SK-N-MC (cell line): ENCODE results near the gene MAST3.

Experiments used
- DNase-seq: peaks from one replicate; pipeline ENCODE4 v3.0.0-alpha.2; 2011; ENCODE audit warnings: low read depth, low spot score
- H3K27ac ChIP-seq: fragments of 200-600 bp; sonication (generic); 2 replicates; pipeline ENCODE4 v1.5.1; 2016; ENCODE audit warnings: mixed run types
- H3K36me3 ChIP-seq: fragments of 200-600 bp; sonication (generic); 2 replicates; pipeline ENCODE4 v1.6.1; 2017; ENCODE audit warnings: antibody characterized with exemption, low read length, mixed read lengths; ENCODE audit not compliant: insufficient read depth
- H3K4me3 ChIP-seq: fragments of 200-600 bp; sonication (generic); 2 replicates; pipeline ENCODE4 v1.5.1; 2016
- H3K9ac ChIP-seq: fragments of 200-600 bp; sonication (generic); 2 replicates; pipeline ENCODE4 v1.8.0; 2017; ENCODE audit warnings: mixed run types, mixed read lengths; ENCODE audit not compliant: insufficient read length
- H3K9me3 ChIP-seq: fragments of 200-600 bp; sonication (generic); 2 replicates; pipeline ENCODE4 v1.6.1; 2017; ENCODE audit warnings: low read depth, mild to moderate bottlenecking, antibody characterized with exemption, low read length, moderate library complexity, mixed read lengths
- EZH2 ChIP-seq: fragments of 200-600 bp; sonication (generic); IDR thresholded peaks from one replicate; pipeline ENCODE4 v1.6.1; 2017; ENCODE audit warnings: antibody characterized with exemption
- FOXP2 ChIP-seq: optimal IDR thresholded peaks from 2 replicates; pipeline ENCODE3; 2011; ENCODE audit warnings: mild to moderate bottlenecking, moderate library complexity; ENCODE audit not compliant: insufficient read depth; ENCODE audit errors: extremely low read length, control extremely low read depth
- POLR2AphosphoS5 ChIP-seq: IDR thresholded peaks from 2 replicates; pipeline ENCODE4 v1.6.1; 2012; ENCODE audit warnings: mild to moderate bottlenecking, low read depth, low read length, borderline replicate concordance

MAST3 gene

DNA sequence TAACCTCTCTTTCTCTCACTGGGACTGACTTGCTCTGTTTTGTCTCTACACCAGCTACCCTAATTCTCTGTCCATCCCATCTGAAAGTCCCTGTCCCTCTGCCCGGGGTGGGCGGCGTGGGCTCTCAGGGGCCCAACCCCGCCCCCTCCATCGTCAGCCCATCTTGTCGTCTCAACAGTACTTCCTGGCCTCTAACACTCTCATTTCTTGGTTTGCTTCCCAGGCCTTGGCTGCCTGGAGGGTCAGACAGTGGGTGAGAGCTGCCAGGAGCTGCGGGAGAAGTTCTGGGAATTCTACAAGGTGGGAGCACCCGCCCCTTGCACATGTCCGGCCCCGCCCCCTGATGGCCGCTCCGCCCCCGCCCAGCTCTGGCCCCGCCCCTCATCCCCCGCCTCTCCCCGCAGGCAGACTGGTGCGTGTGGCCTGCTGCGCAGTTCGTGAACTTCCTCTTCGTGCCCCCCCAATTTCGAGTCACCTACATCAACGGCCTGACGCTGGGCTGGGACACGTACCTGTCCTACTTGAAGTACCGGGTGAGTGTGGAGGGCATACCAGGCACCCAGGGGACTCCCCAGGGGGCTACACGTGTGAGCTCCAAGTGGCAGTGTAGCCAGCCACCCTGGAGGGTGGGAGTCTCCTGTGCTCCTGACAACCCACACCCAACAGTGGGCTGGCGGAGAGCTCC lies 97.1 kb downstream of the MAST3 start:
- no peak for DNase-seq
- no peak overlapping the region for H3K9ac ChIP-seq
- H3K27ac ChIP-seq: no peak overlapping the region
- peak overlapping the region; percentile 93 for H3K4me3 ChIP-seq
- H3K36me3 ChIP-seq: peaks cover 11% of the 10 kb centered on the region; the same call in 1 of the 2 replicates
- TF ChIP-seq POLR2AphosphoS5 (no peak), EZH2 (no peak), FOXP2 (no peak)
- H3K9me3 ChIP-seq: no peaks in the 10 kb centered on the region

DNA sequence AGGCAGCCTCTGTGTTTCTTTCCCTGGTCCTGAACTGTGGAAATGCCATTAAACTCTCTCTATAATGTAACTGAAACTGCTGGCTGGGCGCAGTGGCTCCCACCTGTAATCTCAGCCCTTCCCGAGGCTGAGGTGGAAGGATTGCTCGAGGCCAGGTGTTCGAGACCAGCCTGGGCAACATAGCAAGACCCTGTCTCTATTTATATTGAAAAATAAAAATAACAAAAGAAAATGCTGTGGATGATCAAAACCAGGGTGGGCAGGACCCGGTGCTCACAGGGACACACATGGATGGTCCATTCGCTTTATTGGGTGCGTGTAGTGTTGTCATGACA lies 98.9 kb downstream of the MAST3 start:
- Histone ChIP-seq H3K4me3 (no peak overlapping the region), H3K36me3 (peaks cover 17% of the 10 kb centered on the region; the same call in 1 of the 2 replicates), H3K9ac (no peak overlapping the region)

DNA sequence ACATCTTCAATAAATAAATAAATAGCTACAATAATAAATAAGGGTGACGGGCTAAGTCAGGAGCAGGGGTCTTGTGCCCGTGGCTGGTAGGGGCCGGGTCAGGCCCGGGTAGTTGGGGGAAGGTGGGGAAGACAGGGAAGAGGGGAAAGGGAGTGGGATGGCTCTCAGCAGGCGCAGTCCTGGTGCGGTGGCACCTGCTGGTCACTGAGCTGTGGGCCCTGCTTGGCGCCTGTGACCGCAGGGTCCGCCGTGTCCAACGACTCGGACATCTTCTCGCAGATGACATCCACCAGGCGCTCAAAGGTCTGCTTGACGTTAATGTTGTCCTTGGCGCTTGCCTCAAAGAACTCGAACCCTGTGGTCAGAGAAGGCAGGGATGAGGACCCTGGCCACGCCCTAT lies 99.7 kb downstream of the MAST3 start:
- DNase-seq: no peak
- no peak overlapping the region for H3K27ac ChIP-seq
- no peak overlapping the region for H3K9ac ChIP-seq
- no peak overlapping the region for H3K4me3 ChIP-seq
- peaks cover 19% of the 10 kb centered on the region; the same call in 1 of the 2 replicates for H3K36me3 ChIP-seq
- no peaks in the 10 kb centered on the region for H3K9me3 ChIP-seq
- TF ChIP-seq FOXP2 (no peak), EZH2 (no peak), POLR2AphosphoS5 (no peak)

More for the DNA sequence above, 98.9 kb downstream of the MAST3 start:
- Histone ChIP-seq H3K27ac (no peak overlapping the region), H3K9me3 (no peaks in the 10 kb centered on the region)
- no peak for DNase-seq
- TF ChIP-seq POLR2AphosphoS5: no peak
- no peak for TF ChIP-seq FOXP2
- TF ChIP-seq EZH2: no peak

DNA sequence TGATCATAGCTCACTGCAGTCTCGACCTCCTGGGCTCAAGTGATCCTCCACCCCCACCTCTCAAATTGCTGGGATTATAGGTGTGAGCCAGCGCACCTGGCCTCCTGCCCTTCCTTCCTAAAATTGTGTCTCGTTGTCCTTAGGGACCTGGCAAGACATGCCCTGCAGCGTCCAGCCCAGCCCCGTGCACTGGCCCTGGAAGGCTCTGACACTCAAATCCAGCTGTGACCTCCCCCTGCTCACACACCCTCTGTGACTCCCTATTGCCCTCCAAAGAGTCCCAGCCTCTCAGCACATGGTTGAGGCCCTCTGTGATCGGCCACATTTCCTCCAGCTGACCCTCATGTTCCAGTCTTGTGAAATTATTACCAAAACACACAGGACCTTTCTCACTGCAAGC lies 100.4 kb downstream of the MAST3 start:
- no peak overlapping the region for H3K4me3 ChIP-seq
- no peak overlapping the region for H3K27ac ChIP-seq
- TF ChIP-seq EZH2 (no peak), POLR2AphosphoS5 (no peak), FOXP2 (no peak)
- DNase-seq: no peak
- peaks cover 19% of the 10 kb centered on the region; the same call in 1 of the 2 replicates for H3K36me3 ChIP-seq
- no peak overlapping the region for H3K9ac ChIP-seq
- no peaks in the 10 kb centered on the region for H3K9me3 ChIP-seq

DNA sequence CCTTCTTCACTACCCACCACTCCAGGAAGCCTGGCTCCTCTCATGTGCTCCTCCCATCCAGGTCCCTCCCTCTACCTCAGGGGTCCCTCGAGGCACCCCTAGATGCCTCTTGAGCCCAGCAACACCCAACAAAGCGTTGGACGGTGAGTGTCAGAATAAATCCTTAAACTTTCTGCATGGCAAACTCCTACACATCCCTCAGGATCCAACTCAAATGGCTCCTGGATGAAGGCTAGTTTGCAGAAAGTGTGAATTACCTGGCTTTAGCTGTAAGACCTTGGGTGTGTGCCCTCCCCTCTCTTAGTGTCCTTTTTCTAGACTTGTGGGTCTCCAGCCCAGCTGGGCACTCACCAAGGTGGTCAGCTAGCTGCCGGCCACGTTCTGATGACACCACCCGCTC lies 100.8 kb downstream of the MAST3 start:
- Histone ChIP-seq H3K9me3 (no peaks in the 10 kb centered on the region), H3K36me3 (peaks cover 19% of the 10 kb centered on the region; the same call in 1 of the 2 replicates), H3K27ac (no peak overlapping the region), H3K9ac (no peak overlapping the region), H3K4me3 (no peak overlapping the region)
- no peak for TF ChIP-seq POLR2AphosphoS5
- TF ChIP-seq FOXP2: no peak
- TF ChIP-seq EZH2: no peak
- DNase-seq: no peak
